GM20000 (cell line): ENCODE data around the gene SLC18B1.
A peak's percentile ranks its signal among the peaks of the same experiment; 100 is the strongest.

Experiments
- DNase-seq: peaks from one replicate; pipeline ENCODE4 v3.0.0; 2012; ENCODE audit warnings: low spot score
- TF ChIP-seq, protein P1 (sequence below): IDR thresholded peaks from 2 replicates; pipeline ENCODE4 v1.5.1; 2012; ENCODE audit warnings: mild to moderate bottlenecking, control low read depth; ENCODE audit errors: extremely low read depth, missing control alignments

The SLC18B1 gene

GRCh38 chr6:132819405-132820161 lies 21.1 kb upstream of the SLC18B1 start:
- TF ChIP-seq, protein P1, sequence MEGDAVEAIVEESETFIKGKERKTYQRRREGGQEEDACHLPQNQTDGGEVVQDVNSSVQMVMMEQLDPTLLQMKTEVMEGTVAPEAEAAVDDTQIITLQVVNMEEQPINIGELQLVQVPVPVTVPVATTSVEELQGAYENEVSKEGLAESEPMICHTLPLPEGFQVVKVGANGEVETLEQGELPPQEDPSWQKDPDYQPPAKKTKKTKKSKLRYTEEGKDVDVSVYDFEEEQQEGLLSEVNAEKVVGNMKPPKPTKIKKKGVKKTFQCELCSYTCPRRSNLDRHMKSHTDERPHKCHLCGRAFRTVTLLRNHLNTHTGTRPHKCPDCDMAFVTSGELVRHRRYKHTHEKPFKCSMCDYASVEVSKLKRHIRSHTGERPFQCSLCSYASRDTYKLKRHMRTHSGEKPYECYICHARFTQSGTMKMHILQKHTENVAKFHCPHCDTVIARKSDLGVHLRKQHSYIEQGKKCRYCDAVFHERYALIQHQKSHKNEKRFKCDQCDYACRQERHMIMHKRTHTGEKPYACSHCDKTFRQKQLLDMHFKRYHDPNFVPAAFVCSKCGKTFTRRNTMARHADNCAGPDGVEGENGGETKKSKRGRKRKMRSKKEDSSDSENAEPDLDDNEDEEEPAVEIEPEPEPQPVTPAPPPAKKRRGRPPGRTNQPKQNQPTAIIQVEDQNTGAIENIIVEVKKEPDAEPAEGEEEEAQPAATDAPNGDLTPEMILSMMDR = no peak
- no peak for DNase-seq

DNA sequence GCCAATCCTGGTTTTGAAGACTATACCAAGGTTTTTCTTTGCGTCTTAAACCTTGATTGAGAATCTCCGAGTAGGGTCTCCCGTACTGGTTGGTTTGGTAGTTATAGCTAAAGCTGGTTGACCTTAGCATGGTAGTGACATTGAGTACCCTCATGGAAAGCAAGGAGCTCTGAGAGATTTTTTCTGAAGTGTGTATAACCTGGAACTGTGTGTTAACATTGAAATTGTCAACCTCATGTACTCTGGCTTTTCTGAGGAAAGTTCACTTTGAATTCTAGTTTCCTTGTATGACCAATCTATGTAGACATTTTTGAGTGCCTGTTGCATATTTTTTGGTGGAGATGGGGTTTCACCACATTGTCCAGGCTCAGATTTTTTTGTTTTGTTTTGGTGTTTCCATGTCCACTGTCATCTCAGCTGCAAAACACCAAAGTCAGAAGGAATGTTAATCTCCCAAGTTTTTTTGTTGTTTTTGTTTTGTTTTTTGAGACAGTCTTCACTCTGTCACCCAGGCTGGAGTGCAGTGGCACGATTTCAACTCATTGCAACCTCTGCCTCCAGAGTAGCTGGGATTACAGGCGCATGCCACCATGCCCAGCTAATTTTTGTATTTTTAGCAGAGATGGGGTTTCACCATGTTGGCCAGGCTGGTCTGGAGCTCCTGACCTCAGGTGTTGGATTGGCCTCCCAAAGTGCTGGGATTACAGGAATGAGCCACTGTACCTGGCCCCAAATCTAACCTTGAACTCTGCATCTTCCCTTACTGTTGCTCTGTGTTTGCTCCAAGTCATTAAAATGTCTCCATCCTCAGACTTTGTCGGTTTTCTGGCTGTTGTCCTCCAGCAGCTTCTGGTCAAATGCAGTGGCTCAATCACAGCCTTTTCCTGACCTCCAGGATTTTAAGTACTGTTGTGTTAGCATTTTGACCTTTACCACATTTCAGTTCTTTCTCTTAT lies 20.2 kb upstream of the SLC18B1 start:
- no peak for DNase-seq
- TF ChIP-seq, protein P1 = no peak

DNA sequence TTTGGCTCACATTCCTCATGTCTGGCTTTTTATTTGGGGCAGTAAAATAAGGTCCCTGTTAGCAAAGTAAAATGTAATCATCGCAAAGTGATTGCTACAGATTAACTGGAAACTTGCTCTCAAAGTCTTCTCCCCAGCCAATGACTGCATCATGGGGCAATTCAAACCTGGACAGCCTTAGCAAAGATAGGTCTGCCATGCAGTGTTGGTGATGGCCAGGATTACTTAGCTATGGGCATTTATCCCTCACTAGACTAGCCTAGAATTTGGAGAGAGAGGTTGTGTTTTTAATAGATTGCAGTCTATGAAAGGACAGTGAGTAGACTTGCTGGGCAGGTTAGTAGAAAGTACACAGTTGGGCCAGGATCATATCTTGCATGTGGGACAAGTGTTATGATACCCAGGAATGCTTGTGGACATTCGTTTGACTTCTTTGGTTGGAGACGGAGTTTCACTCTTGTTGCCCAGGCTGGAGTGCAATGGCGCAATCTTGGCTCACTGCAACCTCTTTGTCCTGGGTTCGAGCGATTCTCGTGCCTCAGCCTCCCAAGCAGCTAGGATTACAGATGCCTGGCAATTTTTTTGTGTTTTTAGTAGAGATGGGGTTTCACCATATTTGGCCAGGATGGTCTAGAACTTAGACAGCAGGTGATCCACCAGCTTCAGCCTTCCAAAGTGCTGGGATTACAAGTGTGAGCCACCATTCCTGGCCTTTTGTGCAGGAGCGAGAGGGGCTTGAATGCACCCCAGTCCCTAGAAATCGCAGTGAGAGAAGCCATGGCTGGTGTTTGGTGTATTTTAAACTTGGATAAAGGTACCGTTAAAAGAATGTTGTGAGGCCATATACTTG lies 19.3 kb upstream of the SLC18B1 start:
- no peak for DNase-seq
- TF ChIP-seq, protein P1 = no peak

DNA sequence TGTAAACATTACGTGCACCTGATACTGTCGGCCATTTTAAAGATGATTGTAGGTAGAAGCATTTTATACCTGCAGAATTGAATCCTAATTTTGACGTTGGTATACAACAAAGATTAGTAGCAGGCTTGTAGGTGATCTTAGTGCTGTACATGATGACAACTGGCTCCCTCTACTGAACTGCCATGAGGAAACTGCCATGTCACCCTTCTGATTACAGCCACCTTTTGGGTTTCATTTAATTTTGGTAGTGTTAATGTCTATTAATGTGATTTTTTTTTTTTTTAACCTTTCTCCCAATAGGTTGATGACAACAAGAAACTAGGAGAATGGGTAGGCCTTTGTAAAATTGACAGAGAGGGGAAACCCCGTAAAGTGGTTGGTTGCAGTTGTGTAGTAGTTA lies 18.2 kb upstream of the SLC18B1 start:
- TF ChIP-seq, protein P1 = no peak
- no peak for DNase-seq

DNA sequence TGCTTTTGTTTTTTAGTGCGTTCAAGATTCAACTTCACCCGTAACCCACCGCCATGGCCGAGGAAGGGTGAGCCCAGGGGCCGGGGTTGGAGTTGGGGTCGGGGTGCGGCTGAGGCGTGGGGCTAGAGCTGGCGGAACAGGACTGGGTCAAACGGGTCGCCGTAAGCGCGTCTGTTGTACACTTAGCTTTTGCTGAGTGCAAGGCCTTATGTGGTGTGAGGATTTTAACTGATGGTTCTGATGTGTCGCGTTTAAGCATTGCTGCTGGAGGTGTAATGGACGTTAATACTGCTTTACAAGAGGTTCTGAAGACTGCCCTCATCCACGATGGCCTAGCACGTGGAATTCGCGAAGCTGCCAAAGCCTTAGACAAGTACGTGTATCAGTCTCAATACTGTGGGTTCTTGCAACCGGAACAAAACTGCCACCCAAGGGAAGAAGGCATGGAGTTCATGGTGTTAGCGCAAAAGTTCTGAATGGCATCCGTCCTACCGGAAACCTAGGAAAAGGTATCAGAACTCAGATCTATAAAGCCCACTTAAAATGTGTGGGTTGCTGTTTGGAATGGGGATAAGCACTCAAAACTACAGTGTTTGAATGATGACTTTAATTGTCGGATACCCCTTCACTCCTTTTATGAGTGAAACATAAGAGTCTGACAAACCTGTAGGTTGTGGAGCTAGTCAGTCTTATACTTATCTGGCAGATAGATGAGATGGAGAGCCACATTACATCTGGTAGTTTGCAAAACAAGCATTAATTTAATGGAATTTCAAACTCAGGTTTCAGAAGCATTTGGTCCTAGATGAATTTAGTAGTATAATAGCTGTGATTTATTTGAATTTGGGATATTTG lies 16.5 kb upstream of the SLC18B1 start:
- no peak for DNase-seq
- TF ChIP-seq, protein P1 = no peak

GRCh38 chr6:132813173-132813856 lies 14.9 kb upstream of the SLC18B1 start:
- TF ChIP-seq, protein P1 = no peak
- DNase-seq = peak; percentile 38
